Transverse colon (tissue), 4 donors: ENCODE measurements around the gene BMAL1.

Experiments
- CTCF ChIP-seq, 5 experiments: fragments of 200-600 bp in 3 of 5; fragments of 450-650 bp in 2 of 5; sonication (generic) in 3 of 5; IDR thresholded peaks; 1 replicate in 2 of 5; 2 replicates in 3 of 5; pipeline ENCODE4 v1.5.1; 2016 to 2017; ENCODE audit warnings: antibody characterized with exemption in 5 of 5, inconsistent platforms in 3 of 5, mild to moderate bottlenecking in 2 of 5, moderate library complexity in 1 of 5
- EP300 ChIP-seq: sonication (generic); formaldehyde crosslinking; IDR thresholded peaks from one replicate; pipeline ENCODE4 v1.6.1; 2017; ENCODE audit warnings: antibody characterized with exemption, low read depth
- POLR2A ChIP-seq: fragments of 450-650 bp; IDR thresholded peaks from one replicate; pipeline ENCODE4 v1.6.1; 2016; ENCODE audit warnings: antibody characterized with exemption, mild to moderate bottlenecking, moderate library complexity
- POLR2AphosphoS5 ChIP-seq, 3 donors: sonication (generic); formaldehyde crosslinking; IDR thresholded peaks; one replicate each; pipeline ENCODE4 v1.6.1; 2016; ENCODE audit warnings: antibody characterized with exemption in 3 of 3

- TF ChIP-seq CTCF (IDR thresholded peaks at IDR 0.05), result no peak
- TF ChIP-seq POLR2AphosphoS5 (IDR thresholded peaks at IDR 0.05), result no peak
- TF ChIP-seq POLR2A, result no peak
- no peak for TF ChIP-seq EP300
Observed at GRCh38 chr11:13336246-13336878, 58.8 kb downstream of the BMAL1 start.
